Spleen (tissue), 11 donors: ENCODE data around the gene PLEKHF1. TPM values are rescaled to one million over a fixed set of nuclear protein-coding genes. Genes with fewer than 3 reads are reported as not detected.
"Not testable (repeated sequence)": the region's sequence is repeated elsewhere in the genome, so short reads cannot be mapped to it uniquely, and the experiment has no call there.

Source experiments
- DNase-seq: peaks from one replicate; pipeline ENCODE4 v3.0.0-alpha.2; 2020
- H3K27ac ChIP-seq, 8 donors: fragments of 200-600 bp; sonication (generic) in 7 of 8; 1 replicate in 4 of 8; 2 replicates in 4 of 8; pipeline versions ENCODE4 v1.5.0 to v1.8.0; 2016 to 2021; ENCODE audit warnings: inconsistent platforms in 4 of 8, mild to moderate bottlenecking in 4 of 8, moderate library complexity in 1 of 8
- H3K27me3 ChIP-seq, 7 donors: fragments of 200-600 bp; sonication (generic) in 6 of 7; replicated peaks in 1 of 7; 1 replicate in 4 of 7; 2 replicates in 3 of 7; pipeline versions ENCODE4 v1.5.0 to v1.8.0; 2016 to 2021; ENCODE audit warnings: inconsistent platforms in 3 of 7, mild to moderate bottlenecking in 1 of 7
- H3K36me3 ChIP-seq, 6 donors: fragments of 200-600 bp; sonication (generic) in 5 of 6; 1 replicate in 4 of 6; 2 replicates in 2 of 6; pipeline versions ENCODE4 v1.5.0 to v1.8.0; 2016 to 2021; ENCODE audit warnings: inconsistent platforms in 2 of 6
- H3K4me1 ChIP-seq, 6 donors: fragments of 200-600 bp; sonication (generic) in 5 of 6; 1 replicate in 3 of 6; 2 replicates in 3 of 6; pipeline versions ENCODE4 v1.5.0 to v1.8.0; 2016 to 2021; ENCODE audit warnings: inconsistent platforms in 3 of 6
- H3K4me3 ChIP-seq, 8 donors: fragments of 200-600 bp; sonication (generic) in 7 of 8; 1 replicate in 4 of 8; 2 replicates in 4 of 8; pipeline versions ENCODE4 v1.5.0 to v1.8.0; 2016 to 2021; ENCODE audit warnings: inconsistent platforms in 4 of 8, mild to moderate bottlenecking in 4 of 8, moderate library complexity in 2 of 8
- H3K9me3 ChIP-seq, 8 donors: fragments of 200-600 bp; sonication (generic) in 7 of 8; 1 replicate in 4 of 8; 2 replicates in 4 of 8; pipeline versions ENCODE4 v1.5.0 to v1.8.0; 2016 to 2021; ENCODE audit warnings: inconsistent platforms in 4 of 8
- POLR2A ChIP-seq, 3 donors: fragments of 450-650 bp; IDR thresholded peaks; one replicate each; pipeline ENCODE4 v1.5.1; 2017; ENCODE audit warnings: antibody characterized with exemption in 3 of 3, mild to moderate bottlenecking in 1 of 3
- POLR2AphosphoS5 ChIP-seq, 3 donors: sonication (generic); formaldehyde crosslinking; IDR thresholded peaks; one replicate each; pipeline ENCODE4 v1.5.1; 2017; ENCODE audit warnings: antibody characterized with exemption in 3 of 3
- WGBS, 5 donors: extraction: QIAGEN DNeasy Blood & Tissue Kit in 3 of 5; methylation state at CpG; one replicate each; pipeline versions ENCODE4 v1.1.5 to v1.1.7; 2013 to 2018; 5-methylcytosine and 5-hydroxymethylcytosine counted together
- intact Hi-C: fragments of 100-400 bp; cut with DNase I; formaldehyde crosslinking; loops from one replicate; pipeline ENCODE4 v1.15.0; 2023; ENCODE audit warnings: low total_unique reads
- polyA plus RNA-seq, 3 donors: library from polyadenylated mRNA; stranded (reverse); fragments of 200-250 nt; gene quantifications; one replicate each; pipeline ENCODE4 v1.2.1, GENCODE V29; 2013
- total RNA-seq, 7 donors: library from RNA; depleted of rRNA in 3 of 7; stranded (reverse); fragments of >200 nt in 3 of 7; fragmentation: NEBNext Ultra II Directional in 4 of 7; extraction: Animal tissue kit (Norgen Biotek cat#: 25700) in 4 of 7; gene quantifications; one replicate each; pipeline versions ENCODE4 v1.1.0 to v1.2.1, GENCODE V29; 2016 to 2021
- TF ChIP-seq, protein P1 (sequence below), 11 experiments: fragments of 200-600 bp in 7 of 11; fragments of 450-650 bp in 4 of 11; sonication (generic) in 4 of 11; IDR thresholded peaks in 8 of 11; conservative IDR thresholded peaks in 3 of 11; 1 replicate in 7 of 11; 2 replicates in 4 of 11; pipeline versions ENCODE4 v1.4.0 to v1.8.0; 2016 to 2021; ENCODE audit warnings: antibody characterized with exemption in 11 of 11, inconsistent platforms in 4 of 11, mild to moderate bottlenecking in 1 of 11
- donor health status: healthy with polysubstance abuse.
- donor health status: DM: no; HTN: no; CAD: no; lungs with moderate emphysema.
- donor health status: DM: no; HTN: no; CAD: no.
- donor health status: Bipolar disorder and iron deficiency.
- donor health status: healthy.
- donor health status: DM: no; HTN: no; CAD: no.
- donor health status: DM: yes; HTN: yes; CAD: no.

PLEKHF1 gene
- total and polyA plus RNA-seq, 10 donors: 9.7 to 28.0 (median 18.2) TPM

DNA sequence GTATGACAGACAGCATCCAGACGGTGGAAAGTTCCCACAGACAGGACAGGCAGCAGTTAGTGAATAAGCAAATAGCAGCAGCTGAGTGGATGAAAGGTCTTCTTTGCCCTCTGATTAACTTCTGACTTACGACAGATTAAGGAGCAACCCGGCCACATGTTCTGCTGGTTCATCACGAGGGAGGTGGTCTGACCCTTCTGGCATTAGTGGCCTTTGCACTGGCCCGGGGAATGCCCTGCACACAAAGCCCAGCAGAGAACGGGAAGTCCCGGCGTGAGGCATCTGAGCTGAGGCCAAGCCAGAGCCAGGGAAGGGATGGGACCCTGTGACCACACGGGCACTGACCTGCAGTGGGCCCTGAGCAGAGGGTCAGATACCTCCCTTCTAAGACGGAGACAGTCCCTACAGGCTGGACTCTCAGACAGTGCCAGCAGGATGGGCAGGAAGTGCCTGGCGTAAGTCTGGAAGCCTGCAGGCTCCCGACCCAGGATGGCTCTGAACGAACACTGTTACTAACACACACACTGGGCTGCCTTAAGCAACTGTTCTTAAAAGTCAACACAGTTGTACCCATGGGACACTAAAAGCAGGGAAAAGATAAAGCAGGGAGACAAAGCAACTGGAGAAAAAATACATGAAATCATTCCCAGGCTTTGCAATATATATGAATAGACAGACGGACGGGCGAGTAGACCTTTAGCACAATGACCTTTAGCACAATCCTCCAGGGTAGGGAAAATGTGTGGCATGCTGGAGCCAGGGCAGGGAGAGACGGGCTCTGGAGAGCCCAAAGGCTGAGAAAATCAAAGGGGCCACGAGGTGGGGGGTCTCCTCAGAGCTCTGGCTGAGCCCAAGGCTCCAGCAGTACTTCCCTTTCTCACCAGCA lies 43.5 kb downstream of the PLEKHF1 start:
- Histone ChIP-seq H3K27ac (peak overlapping the region in 2 of 8 donors; percentile 4 to 53), H3K4me3 (no peak overlapping the region), H3K4me1 (peaks cover 10 to 86% (median 50%) of the 10 kb centered on the region in 6 donors), H3K27me3 (no peaks in the 10 kb centered on the region), H3K9me3 (no peaks in the 10 kb centered on the region), H3K36me3 (peaks cover 0 to 51% (median 35%) of the 10 kb centered on the region in 6 donors)
- peak; percentile 67 for DNase-seq
- WGBS, 5 donors: 65 to 81% (median 76%) methylated on average over 18 of the region's 18 CpGs
- peak in 2 of 3 donors; percentile 14 to 24 for TF ChIP-seq POLR2AphosphoS5 (IDR thresholded peaks at IDR 0.05)
- TF ChIP-seq, protein P1, sequence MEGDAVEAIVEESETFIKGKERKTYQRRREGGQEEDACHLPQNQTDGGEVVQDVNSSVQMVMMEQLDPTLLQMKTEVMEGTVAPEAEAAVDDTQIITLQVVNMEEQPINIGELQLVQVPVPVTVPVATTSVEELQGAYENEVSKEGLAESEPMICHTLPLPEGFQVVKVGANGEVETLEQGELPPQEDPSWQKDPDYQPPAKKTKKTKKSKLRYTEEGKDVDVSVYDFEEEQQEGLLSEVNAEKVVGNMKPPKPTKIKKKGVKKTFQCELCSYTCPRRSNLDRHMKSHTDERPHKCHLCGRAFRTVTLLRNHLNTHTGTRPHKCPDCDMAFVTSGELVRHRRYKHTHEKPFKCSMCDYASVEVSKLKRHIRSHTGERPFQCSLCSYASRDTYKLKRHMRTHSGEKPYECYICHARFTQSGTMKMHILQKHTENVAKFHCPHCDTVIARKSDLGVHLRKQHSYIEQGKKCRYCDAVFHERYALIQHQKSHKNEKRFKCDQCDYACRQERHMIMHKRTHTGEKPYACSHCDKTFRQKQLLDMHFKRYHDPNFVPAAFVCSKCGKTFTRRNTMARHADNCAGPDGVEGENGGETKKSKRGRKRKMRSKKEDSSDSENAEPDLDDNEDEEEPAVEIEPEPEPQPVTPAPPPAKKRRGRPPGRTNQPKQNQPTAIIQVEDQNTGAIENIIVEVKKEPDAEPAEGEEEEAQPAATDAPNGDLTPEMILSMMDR (IDR thresholded peaks at IDR 0.05 in 8 of 11, conservative IDR thresholded peaks at IDR 0.05 in 3 of 11): no peak
- no peak for TF ChIP-seq POLR2A (IDR thresholded peaks at IDR 0.05)
- intact Hi-C loops: no loop called here

DNA sequence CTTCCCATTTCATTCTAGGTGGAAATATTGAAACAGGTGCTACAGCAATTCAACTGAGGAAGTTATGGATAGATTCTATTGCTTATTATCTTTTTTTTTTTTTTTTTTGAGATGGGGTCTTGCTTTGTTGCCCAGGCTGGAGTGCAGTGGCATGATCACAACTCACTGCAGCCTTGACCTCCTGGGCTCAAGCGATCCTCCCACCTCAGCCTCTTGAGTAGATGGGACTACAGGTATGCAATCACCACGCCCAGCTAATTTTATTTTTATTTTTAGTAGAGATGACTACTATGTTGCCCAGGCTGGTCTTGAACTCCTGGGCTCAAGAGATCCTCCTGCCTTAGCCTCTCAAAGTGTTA lies 44.2 kb downstream of the PLEKHF1 start:
- intact Hi-C loops, H3K27me3 ChIP-seq, H3K9me3 ChIP-seq, DNase-seq, H3K4me3 ChIP-seq, H3K27ac ChIP-seq: not testable (repeated sequence)
- H3K4me1 ChIP-seq: peaks cover 15 to 92% (median 56%) of the 10 kb centered on the region in 6 donors
- WGBS, 5 donors: 86 to 94% (median 91%) methylated on average over 2 of the region's 2 CpGs
- H3K36me3 ChIP-seq: peaks cover 0 to 45% (median 32%) of the 10 kb centered on the region in 6 donors

DNA sequence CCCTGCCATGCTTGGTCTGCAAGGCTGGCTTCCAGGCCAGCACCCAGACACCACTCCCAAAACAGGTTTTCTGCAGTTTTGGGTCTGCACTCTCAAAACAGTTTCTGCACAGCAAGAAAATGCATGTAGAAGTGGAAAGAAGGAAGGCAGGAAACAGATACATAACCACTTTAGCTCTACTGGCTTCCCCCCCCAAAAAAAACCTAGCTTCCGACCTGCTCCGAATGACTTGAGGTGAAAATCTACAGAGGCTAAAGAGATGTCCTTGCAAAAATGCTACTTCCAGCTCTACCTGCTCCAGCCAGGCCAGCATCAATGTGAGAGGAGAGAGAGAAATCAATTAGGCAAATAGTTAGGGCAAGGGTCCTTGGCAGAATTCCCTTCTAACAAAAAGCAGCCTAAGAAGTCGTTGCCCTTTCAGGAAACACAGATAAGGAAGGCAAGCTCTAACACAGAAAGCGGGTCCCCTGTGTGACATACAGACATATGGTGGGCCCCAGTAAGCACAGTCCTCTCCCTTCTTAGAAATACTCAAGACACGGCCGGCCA lies 46.4 kb downstream of the PLEKHF1 start:
- Histone ChIP-seq H3K4me3 (no peak overlapping the region), H3K27me3 (no peaks in the 10 kb centered on the region), H3K4me1 (peaks cover 26 to 93% (median 65%) of the 10 kb centered on the region in 6 donors), H3K9me3 (no peaks in the 10 kb centered on the region), H3K36me3 (peaks cover 0 to 23% (median 21%) of the 10 kb centered on the region in 6 donors), H3K27ac (peak overlapping the region in 2 of 8 donors; percentile 10 to 13)
- intact Hi-C loops: loop anchor here (10.0 kb wide), 1 partner anchor 47 kb away; the partner anchor contains the start of gene PLEKHF1
- no peak for TF ChIP-seq POLR2AphosphoS5 (IDR thresholded peaks at IDR 0.05)
- no peak for TF ChIP-seq POLR2A (IDR thresholded peaks at IDR 0.05)
- no peak for DNase-seq
- WGBS, 5 donors: 43 to 57% (median 47%) methylated on average over 6 of the region's 6 CpGs

DNA sequence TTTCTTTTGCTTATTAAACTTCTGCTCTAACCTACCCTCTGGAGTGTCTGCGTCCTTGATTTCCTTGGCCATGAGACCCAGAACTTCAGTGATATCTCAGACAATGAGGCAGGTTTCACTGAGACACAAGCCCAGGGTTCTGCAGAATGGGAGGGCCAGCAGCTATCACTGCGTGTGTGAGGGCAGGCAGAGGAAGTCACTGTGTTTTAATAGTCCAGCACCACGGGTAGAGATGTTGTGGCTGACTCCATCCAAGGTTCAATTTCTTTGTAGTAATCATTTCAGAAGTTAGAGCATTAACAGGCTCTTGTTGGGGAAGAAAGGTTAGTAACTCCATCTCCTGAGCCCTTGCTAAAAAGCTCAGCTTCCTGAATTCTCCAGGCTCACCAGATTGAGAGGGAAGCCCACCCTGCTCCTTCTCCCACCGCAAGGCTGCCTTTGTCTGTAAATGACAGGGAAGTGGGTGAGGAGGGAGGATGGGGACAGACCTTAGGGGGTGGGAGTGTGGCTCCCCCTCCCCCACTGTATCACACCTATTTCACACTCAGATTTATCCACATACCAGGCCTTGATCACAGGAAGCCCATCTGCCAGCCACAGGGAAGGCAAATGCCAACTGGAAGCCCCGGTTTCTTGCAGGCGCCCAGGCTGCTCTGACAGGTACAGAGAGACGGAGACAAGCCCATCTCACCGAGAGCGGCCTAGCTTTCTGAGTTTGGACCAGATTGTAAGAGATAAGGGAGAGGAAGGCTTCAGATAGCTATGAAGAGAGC lies 47.7 kb downstream of the PLEKHF1 start:
- peaks cover 0 to 10% (median 9%) of the 10 kb centered on the region in 6 donors for H3K36me3 ChIP-seq
- peak overlapping the region in 2 of 8 donors; percentile 77 to 97 for H3K4me3 ChIP-seq
- H3K27me3 ChIP-seq: no peaks in the 10 kb centered on the region
- no peak for DNase-seq
- 57 to 68% (median 58%) methylated on average over 9 of the region's 9 CpGs for WGBS, 5 donors
- no peaks in the 10 kb centered on the region for H3K9me3 ChIP-seq
- TF ChIP-seq POLR2AphosphoS5 (IDR thresholded peaks at IDR 0.05) (no peak), POLR2A (IDR thresholded peaks at IDR 0.05) (no peak)
- TF ChIP-seq, protein P1 (IDR thresholded peaks at IDR 0.05 in 8 of 11, conservative IDR thresholded peaks at IDR 0.05 in 3 of 11): no peak
- H3K4me1 ChIP-seq: peaks cover 29 to 90% (median 67%) of the 10 kb centered on the region in 6 donors
- peak overlapping the region in 5 of 8 donors; percentile 69 to 97 (median 97) for H3K27ac ChIP-seq
- intact Hi-C loops: loop anchor here (10.0 kb wide), 1 partner anchor 48 kb away; the partner anchor contains the start of gene PLEKHF1
